ENCODE data around the gene OPRL1.
"Not testable (repeated sequence)": the region's sequence is repeated elsewhere in the genome, so short reads cannot be mapped to it uniquely, and the experiment has no call there.

OPRL1 gene

DNA sequence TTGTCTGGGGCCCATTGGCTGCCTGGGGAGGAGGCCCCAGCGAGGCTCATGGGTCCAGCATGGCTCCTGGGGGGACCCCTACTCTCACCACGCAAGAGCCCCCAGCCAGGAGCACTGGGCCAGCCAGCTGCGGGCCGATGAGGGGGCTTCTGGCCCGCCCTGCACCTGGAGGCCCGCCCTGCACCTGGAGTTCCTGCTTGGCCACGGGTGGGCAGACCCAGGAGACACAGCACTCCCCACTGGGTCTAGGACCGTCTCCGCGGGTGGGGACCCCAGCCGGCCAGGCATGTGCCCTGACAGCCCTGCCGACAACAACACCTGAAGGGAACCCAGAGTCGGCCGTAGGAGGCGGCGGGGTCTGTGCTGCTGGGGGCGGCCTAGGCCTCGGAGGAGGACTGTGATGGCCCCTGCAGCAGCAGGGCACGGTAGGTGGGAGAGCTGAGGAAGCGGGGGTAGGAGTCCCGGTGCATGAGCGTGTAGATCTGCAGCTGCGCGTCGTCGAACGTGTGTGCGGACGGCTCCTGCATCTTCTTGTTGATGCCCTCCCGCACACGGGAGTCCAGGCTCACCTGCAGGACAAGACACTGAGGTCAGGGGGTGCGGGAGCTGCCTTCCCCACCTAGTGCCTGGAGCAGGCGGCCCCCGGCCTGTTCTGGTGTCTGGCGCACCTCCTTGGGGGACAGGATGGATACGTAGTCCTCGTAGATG lies 6.3 kb upstream of the OPRL1 start:
- DNase-seq: no peak

DNA sequence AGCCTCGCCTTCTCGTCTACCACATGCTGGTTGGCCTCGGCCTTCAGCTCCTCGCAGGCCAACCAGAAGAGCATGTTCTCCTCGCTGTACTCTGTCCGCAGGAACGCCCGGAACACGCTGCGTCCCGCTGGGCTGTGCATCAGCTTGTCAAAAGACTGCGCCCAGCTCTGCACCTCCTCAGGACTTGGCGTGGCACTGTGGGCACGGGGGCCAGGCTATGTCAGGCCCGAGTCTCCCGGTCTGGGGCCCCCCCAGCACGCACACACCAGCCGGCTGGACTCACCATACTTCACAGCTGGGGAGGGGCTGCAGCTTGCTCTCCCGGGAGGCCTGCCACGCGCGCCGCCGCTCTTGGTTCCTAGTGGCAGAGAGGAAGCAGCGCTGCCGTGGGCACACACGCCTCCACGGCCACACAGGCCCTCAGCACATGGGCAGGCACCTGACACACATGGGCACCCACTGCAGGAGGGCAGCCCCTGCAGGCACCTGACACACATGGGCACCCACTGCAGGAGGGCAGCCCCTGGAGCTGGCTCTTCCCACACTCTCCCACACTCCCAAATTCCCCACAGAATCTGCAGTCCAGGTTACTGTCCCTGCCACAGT lies 5.6 kb upstream of the OPRL1 start:
- no peak for DNase-seq

DNA sequence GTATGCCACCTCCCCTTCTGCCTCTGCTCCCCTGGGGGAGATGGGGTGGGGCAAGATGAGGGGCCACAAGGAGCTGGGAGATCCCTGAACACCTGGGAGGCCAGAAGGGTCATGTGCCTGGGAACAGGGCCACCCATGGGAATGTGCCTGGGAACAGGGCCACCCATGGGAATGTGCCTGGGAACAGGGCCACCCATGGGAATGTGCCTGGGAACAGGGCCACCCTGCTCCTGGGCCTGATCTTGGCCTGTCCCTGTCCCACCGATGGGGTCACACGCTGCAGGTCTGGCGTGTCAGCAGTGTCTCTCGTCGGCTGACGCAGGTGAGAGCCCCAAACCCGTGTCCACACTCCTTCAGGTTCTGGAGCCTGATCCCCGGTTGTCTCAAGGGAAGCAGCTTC lies 4.9 kb upstream of the OPRL1 start:
- DNase-seq: no peak

DNA sequence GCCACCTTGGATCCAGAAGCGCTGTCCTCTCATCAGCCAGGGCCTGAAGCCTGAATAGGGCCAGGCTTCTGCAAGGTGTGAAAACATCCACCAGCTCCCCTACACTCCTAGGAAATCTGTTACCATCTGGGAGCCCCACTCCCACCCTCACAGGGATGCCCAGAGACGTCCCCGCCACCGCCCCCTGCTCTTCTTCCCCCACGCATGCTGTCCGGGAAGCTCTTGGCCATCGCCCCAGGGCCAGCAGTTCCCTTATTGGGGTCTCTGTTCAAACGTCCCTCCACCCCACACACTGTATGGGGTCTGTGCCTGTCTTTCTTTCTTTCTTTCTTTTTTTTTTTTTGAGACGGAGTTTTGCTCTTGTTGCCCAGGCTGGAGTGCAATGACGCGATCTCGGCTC lies 4.3 kb upstream of the OPRL1 start:
- DNase-seq: no peak

DNA sequence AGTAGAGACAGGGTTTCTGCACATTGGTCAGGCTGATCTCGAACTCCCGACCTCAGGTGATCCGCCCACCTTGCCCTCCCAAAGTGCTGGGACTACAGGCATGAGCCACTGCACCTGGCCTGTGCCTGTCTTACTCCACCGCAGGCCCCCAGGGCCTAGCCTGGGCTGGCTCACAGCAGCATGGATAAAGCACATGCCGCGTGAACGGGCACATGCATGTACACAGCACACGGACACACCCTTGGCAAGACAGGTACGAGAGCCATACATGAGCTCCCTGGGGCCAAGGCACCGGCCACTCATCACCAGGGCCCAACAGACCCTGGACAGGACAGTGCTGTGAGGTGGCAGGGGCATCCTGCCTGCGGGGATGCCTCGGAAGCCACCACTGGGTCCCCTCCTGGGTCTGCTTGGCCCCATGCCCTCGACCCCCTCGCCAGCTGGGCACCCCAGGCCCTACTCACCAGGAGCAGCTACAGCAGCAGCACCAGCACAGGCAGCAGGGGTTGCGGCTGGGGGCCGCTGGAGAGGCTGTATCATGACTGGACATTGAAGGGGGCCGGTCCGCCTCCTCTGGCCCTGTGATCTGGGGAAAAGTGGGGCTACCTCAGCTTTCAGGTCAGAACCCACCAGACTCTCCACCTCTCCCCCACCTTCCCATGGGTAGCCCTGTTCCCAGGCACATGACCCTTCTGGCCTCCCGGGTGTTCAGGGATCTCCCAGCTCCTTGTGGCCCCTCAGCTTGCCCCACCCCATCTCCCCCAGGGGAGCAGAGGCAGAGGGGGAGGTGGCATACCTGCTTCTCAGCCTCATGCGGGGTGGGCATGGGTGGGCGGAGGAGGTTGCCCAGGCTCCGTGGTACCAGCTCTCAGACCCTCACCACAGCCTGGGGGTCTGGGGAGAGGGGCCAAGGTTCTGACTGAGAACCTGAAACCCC lies 3.6 kb upstream of the OPRL1 start:
- DNase-seq: no peak

DNA sequence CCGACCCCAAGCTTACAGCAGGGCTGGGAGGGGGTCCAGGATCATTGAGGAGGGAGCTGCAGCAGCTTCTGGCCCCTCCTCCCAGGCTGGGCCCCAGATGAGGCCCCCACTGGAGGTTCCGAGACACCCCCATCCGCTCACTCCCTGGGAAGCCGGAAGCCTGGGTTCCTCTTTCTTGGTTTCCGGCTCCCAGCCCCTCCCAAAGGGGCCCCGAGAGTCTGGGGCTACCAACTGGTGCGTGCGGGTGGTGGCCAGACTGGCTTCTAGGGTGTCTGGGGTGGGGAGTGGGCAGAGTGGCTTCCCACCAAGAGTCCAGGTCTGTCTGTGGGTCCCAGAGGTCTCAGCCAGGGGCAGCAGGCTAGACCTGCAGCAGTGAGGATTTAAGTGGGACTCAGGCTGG lies 2.8 kb upstream of the OPRL1 start:
- DNase-seq: no peak

DNA sequence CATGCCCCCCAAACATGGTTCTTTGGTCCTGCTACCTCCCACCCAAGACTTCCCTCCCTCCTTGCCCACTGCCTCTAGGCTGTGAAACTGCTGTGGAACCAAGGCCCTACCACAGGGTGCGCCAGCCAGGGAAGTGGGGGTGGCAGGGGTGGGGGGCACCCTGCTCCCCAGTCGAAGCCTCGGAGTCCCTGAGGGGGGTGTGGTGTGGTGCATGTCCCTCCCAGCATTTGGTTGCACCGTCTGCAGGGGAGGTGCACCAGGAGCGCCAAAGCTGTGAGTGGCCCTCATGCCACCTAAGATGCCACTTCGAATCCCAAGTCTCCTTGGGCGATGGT lies 2.4 kb upstream of the OPRL1 start:
- DNase-seq: no peak

DNA sequence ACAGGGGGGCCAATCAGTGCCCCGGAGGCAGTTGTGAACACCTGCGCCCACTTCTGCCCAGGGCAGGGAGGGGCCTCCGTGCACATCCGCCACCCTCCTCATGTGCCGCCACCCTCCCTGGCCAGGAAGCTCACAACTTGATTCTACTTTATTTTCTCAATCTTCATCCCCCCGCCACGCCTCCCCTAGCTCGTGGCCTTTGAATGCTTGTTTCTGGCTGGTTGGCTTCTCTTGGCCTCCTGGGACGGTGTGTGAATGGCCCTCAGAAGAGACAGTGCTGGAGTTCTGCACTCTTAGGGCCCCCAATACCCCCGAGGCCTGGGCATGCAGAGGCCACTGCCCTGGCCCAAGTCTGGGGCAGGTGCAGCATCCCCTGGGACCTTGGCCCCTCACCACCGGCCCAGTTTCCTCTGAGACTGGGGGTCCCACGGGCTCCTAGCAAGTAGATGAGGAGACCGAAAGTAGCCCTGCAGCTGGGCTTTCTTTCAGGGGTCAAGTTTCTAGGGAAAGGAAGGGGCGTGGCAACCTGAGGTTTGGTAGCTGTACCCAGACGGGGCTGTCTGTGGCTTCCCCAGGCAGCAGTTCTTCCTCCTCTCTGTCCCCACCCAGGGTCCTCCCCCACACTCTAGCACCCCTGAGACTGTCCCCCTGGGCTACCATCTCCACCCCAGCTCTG lies 1.9 kb upstream of the OPRL1 start:
- DNase-seq: no peak

DNA sequence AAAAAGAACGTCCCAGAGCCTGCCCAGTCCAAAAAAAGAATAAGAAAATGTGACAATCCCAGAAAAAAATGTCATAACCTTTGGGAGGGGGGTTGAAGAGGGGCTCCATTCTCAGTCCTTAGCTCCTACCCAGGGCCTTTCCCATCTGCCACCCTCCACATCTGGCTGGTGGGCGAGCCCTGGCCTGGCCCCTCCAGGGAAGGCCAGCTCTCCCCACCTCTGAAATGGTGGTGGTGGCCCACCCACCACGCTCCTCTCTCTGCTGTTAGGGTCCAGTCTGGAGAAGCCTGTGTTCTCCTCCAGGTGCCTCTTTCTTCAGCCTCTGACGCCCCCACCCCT lies 979 bp upstream of the OPRL1 start:
- no peak for DNase-seq

DNA sequence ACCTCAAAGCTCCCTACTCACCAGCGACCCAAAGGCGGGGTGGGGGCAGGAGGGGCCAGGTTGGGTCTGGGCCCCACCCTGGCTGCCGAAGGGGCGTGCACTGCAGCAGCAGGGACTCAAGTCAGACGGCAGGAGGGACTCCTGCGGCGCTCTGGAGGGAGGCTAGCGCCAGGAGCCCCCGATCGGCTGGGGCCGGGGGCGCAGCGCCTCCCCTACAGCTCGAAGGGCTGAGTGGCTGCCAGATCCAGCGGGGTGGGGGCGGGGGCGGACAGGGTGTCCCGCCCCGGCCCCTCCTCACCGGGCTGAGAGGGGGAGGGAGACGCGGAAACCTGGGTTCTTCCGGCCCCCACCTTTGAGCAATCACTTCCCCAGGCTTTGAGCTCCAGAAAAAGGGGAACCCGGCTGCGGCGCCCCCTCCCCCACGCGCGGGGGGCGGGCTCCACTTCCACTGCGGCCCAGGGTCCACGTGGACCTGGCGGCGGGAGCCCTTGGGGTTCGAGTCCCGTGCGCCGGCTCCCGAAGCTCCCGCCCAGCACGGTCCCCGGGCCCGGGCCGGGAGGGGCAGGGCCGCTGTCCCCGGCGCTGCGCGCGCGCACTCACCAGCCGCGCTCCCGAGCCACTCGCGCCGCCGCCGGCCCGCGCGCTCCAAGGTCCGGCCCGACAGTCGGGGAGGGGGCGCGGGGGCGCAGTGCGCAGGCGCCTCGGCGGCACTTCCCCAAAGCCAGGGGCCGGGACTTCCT lies 439 bp upstream of the OPRL1 start, which contains the start of gene RGS19:
Gene RGS19 (minus strand): TSS at position 246 of the 740 bp plus-strand sequence. CDS start 2,632 bp downstream, outside the sequence.
- peak; percentile 84 for DNase-seq

DNA sequence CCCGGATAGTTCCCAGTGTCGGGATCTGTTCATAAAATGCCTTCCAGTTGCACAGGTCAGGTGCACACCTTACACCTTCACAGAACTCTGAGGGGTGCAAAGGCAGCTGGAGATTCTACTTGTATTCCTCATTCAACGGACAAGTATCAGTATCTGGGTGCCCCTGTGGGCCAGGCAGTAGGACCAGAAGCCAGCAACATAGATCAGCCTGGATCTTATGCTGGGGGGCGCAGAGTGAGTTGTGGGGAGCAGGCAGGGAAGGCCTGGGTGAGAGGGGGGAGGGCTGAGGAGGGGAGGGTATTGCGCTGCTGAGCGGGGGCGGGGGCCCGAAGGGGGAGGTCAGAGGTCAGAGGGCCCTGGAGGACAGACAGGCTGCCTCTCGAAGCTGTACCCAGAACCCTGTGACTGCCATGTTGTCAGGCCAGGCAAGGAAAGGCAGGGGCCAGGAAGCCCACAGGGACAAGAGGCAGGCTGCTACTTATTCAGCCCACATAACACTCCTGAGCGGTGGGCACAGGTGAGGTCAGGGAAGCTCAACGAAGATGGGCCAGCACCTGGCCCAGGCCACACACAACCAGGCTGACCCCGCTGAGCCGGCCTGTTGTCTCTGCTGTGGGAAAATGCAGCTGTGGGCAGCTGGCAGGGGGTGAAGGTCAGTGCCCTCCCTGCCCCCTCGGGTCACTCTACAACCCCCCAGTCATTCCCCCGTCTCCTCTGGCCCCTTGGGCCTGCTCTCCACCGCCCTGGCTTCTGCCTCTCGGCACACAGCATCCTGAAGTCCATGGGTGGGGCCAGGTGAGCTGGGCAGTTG lies 1.1 kb downstream of the OPRL1 start:
- no peak for DNase-seq

DNA sequence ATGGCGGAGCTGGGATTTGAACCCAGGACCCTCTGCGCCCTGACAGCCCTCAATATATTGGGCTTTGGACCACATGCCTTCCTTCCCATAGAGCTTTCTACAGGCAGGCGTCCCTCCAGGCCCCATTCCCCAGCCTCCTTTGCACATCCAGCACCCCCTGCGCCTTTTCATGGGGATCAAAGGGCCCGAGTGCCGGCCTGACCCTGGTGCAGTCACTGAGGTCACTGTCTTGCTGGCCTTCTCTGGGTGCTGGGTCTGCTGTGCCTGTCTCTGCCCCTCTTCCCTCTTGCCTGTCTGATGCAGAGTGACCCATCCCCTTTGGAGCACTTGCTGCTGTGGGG lies 1.7 kb downstream of the OPRL1 start:
- DNase-seq: no peak

DNA sequence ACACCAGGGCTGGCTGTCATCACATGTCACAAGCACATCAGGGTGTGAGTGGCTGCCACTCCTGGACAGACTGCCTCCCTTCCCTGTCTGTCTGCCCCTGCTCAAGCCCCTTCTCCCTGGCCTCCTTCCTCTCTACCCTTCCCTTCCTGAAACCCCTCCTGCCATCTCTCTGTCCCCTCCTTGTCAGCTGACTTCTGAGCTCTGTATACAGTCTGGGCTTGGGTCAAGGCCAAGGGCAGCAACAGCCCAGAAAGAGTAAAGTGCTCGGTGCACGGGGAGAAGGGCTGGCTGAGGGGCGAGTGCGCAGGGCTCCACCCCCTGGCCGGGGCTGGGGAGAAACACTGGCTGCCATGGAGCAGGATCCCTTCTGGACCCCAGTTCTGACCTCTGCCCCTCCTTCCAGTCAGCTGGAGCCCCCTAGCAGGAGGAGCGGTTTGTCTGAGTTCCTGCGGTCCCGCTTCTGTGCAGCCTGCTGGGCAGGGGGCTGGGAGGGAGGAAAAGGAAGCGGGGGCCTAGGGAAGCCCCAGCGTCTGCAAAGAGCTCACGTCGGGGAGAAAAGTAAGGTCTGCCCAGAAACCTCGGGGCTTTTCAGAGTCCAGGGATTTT lies 2.3 kb downstream of the OPRL1 start:
- no peak for DNase-seq

DNA sequence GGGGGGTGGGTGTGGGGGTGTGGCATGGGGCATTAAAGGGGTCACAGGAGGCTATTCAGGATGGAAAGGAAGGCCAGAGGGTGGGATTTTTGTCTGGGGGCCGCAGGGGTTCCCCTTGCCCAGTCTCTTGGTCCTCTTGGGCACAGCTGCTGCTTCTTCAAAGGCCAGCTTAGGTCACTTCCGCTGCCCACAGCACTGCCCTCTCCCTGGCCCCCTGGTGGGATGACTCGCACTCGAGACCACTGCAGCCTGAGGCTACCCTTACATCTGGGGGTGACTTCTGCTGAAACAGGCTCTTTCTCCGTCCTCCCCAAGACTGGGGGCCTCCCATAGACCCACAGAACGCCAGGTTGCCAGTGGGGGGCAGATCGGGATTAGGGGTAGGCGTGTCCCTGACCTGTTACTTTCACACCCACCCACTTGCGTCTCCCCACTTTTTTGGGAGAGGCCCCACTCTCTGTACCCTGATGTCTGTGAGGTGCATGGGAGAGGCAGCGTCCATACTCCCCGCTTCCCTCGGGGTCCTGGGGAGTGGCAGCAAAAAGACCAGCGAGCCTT lies 3.0 kb downstream of the OPRL1 start:
- no peak for DNase-seq

DNA sequence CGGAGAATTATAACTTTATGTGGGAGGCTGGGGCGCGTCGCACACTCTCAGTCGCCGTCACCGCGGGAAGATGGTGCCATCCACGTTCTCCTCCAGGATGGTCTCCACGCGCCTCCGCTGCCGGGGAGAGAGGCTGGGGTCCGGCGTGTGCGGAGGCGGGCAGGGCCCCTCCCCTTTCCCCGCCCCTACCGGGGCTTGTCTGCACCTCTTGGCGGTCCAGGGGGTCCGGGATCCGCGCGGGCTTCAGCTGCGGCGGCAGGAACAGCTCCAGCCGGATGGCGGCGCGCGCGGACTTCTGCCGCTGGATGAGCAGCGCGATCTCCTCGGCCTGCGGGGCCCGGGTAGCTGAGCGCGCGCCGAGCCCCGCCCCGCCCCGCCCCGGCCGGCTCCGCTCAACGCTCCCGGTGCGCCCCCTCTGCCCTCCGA lies 3.5 kb downstream of the OPRL1 start:
- DNase-seq: peak; percentile 91

DNA sequence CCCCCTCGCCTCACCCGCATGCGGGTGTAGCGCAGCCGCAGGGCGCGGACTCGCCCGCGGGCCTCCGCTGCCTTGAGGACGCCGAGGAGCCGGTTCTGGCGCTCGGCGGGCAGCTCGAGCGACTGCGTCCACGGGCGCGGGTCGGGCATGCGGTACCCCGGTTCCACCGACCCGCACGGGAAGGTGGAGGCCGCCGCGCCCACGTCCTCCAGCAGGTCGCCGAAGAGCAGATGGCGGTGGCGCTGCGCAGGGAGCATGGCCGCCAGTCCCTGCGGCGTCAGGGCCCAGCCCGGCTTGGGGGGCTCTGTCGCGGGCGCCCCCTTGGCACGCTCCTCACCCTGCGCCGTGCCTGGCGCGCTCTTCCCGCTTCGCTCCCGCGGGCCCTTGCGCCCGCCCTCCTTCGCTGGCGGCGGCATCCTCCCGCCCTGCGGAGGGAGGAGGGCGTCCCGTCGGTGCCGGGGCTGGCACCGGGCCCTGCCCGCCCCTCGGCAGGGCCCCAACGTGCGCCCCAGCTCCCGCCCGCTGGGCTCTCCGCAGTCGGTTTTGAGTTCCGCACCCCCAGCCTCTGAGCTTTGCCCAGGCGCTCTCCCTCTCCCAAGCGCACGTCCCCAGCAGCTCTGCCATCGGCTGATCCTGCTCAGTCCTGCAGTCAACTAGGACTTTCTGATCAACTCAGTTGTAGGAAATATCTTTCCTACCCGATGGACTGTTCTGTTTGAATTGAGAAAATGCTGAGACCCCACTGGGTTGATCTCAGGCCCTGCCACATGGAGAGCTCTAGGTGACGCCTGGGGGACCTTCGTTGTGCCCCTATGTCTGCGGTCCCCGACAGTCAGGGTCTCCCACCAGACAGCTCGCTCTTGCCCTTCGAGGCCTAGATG lies 4.2 kb downstream of the OPRL1 start, which contains the start of gene LKAAEAR1:
Gene LKAAEAR1 (minus strand): TSS at position 595 of the 881 bp plus-strand sequence. CDS start 179 bp downstream, at position 416.
- no peak for DNase-seq

DNA sequence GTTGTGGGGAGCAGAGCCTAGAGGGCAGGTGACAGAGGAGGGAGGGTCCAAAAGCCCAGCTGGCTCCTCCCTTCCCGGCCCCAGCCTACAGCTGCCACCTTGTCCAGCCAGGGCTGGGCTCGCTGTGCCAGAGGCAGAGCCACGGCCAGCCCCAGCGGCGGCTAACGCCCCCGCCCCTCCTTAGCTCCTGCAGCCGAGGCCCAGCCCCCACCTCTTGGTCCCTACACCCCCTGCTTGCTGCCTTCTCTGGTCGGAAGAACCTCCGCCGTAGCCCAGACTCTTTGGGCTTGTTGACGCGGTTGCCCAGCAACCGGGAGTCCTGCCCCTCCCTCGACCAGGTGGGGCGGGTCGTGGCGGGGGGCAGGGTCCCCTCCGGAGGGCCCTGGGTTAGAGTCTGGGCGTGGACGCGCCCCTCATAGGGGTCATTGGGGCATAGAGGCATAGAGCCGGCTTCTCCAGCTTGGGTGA lies 4.8 kb downstream of the OPRL1 start:
- no peak for DNase-seq

DNA sequence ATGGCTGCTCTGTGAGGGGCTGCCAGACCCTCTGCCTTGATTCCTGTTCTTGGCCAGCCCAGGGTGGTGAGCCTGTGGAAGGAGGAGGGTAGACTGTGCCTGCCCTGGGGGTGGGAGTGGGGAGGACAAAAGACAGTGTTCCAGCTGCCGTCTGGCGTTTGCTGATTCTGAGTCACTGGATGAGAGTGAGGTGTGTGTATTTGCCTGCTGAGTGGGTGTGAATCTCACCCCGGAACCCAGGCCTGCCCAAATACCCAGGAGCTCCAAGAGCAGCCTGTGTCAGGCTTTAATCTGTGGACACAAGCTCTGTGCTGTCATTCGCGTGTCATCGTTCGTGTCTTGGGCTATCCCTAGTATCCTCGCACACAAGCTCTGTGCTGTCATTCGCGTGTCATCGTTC lies 6.9 kb downstream of the OPRL1 start:
- DNase-seq: no peak

DNA sequence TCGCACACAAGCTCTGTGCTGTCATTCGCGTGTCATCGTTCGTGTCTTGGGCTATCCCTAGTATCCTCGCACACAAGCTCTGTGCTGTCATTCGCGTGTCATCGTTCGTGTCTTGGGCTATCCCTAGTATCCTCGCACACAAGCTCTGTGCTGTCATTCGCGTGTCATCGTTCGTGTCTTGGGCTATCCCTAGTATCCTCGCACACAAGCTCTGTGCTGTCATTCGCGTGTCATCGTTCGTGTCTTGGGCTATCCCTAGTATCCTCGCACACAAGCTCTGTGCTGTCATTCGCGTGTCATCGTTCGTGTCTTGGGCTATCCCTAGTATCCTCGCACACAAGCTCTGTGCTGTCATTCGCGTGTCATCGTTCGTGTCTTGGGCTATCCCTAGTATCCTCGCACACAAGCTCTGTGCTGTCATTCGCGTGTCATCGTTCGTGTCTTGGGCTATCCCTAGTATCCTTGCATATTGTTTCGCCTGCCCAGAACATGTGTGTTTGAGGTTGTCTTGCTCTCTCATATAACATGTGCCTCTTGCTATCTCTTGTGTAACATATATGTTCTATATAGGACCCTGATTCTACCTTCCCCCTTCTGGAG lies 7.4 kb downstream of the OPRL1 start:
- not testable (repeated sequence) for DNase-seq
